HG03097 (cell line): Measurements from ENCODE around the gene BSN.

Experiments
- ATAC-seq: cut with Tn5 transposase; IDR thresholded peaks from one replicate; pipeline ENCODE4 v1.9.1; 2021; ENCODE audit not compliant: unreplicated experiment, low FRiP score

BSN gene, protein sequence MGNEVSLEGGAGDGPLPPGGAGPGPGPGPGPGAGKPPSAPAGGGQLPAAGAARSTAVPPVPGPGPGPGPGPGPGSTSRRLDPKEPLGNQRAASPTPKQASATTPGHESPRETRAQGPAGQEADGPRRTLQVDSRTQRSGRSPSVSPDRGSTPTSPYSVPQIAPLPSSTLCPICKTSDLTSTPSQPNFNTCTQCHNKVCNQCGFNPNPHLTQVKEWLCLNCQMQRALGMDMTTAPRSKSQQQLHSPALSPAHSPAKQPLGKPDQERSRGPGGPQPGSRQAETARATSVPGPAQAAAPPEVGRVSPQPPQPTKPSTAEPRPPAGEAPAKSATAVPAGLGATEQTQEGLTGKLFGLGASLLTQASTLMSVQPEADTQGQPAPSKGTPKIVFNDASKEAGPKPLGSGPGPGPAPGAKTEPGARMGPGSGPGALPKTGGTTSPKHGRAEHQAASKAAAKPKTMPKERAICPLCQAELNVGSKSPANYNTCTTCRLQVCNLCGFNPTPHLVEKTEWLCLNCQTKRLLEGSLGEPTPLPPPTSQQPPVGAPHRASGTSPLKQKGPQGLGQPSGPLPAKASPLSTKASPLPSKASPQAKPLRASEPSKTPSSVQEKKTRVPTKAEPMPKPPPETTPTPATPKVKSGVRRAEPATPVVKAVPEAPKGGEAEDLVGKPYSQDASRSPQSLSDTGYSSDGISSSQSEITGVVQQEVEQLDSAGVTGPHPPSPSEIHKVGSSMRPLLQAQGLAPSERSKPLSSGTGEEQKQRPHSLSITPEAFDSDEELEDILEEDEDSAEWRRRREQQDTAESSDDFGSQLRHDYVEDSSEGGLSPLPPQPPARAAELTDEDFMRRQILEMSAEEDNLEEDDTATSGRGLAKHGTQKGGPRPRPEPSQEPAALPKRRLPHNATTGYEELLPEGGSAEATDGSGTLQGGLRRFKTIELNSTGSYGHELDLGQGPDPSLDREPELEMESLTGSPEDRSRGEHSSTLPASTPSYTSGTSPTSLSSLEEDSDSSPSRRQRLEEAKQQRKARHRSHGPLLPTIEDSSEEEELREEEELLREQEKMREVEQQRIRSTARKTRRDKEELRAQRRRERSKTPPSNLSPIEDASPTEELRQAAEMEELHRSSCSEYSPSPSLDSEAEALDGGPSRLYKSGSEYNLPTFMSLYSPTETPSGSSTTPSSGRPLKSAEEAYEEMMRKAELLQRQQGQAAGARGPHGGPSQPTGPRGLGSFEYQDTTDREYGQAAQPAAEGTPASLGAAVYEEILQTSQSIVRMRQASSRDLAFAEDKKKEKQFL (N-terminal part only)

DNA sequence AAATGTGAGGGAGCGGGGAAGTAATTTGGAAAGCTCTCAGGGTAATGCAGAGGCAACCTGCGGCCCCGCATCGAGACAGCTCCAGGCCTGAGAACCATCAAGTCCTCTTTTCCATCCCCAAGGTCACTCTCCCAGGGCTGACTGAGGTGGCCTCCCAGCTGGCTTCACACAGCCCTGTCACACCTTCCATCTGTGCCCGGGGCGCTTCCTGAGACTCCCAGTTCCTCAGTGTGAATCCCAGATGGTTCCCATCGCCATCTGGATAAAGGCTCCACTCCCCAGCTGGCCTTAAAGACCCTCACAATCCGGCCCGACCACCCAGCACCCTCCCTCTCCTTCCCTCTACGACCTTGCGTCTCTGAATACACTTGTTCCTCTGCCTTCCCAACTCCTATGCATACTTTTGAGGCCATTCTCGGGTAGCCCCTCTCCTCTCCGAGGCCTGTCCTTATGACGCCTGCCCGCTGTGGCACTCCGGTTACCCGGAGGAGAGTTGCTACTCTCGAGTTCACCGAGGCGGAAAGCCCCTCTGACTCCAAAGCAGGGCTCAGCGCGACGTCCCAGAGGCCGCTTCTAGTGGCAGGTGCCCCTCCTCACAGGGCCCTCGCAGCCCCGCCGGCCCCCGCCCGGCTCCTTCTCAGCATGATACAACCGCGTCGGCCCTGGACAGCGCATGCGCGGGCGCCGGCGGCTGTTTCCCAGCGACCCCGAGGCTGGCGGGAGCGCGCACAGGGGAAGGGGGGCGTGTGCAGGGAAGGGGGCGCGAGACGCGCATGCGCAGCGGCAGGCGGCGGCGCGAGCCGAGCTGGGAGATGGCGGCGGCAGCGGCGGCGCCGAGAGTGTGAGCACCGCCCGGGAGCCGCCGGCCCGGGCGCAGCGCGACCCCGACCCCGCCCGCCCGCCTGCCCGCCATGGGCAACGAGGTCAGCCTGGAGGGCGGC is at the start of gene BSN:
TSS of gene BSN (plus strand) at position 786 of the 941 bp plus-strand sequence. CDS start at position 912, 126 bp downstream.
- peak; percentile 81 for ATAC-seq

DNA sequence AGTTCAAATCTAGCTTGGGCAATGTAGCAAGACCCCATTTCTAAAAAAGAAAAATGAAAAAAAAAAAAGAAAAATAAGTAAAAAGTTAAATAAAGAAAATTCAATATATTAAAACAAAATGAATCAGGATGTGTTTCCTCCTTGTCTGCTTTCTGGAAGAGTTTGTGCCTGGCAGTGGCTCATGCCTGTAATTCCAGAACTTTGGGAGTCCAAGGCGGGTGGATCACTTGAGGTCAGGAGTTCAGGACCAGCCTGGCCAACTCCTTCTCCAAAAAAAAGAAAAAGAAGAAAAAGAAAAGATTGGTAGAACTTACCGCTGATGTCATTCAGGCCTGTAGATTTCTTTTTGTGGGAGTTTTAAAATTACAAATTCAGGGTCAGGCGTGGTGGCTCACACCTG is 47.4 kb upstream of the BSN start:
- no peak for ATAC-seq

DNA sequence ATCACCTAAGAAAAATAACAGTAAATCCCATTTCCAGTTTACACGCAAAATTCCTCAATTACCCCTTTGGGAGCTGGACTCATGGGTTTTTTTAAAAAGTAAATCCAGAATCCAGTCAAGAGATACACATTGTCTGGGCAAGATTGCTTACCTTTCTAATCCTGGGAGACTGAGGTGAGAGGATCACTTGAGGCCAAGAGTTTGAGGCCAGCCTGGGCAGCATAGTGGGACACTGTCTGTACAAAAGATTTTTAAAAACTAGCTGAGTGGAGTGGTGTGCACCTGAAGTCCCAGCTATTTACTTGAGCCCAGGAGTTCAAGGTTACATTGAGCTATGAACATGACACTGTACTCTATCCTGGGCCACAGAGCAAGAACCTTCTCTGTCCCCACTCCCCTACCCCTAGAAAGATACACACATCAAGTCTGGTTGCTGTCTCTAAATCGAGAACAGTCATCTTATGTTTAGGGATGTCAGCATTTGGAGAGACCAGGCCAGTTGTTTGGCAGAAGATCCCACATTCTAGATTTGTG is 45.2 kb upstream of the BSN start:
- no peak for ATAC-seq

DNA sequence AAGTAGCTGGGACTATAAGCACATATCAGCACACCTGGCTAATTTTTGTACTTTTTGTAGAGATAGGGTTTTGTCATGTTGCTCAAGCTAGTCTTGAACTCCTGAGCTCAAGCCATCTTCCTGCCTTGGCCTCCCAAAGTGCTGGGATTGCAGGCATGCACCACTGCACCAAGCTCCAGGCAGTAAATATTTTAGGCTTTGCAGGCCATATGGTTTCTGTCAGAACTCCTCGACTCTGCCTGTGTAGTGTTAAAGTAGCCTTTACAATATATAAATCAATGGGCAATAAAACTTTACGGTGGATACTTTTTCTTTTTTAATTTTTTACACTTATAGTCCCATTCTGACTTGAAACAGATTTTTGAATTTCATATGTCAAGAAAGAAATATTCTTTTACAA is 42.6 kb upstream of the BSN start:
- no peak for ATAC-seq

DNA sequence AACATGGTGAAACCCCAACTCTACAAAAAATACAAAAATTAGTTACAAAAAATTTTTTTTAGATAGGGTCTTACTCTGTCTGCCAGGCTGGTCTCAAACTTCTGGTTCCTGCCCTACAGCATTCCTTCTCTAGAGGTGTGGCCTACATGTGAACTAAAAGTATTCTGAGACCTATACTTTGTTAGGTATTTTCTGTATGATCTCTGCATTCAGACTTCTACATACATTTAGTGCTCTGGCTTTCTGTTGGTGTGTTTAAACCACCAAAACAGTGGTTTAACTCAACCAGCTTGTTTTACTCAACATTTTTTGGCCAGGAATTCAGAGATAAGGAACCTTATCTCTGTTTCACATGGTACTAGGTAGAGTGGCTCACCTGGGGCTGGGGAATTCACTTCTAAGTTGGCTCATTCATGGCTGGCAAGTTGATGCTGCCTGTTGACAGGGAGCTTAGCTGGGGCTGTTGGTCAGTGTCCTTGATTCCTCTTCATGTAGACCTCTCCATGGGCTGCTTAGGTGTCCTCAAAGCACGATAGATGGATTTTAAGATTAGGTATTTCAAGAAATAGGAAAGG is 41.4 kb upstream of the BSN start:
- no peak for ATAC-seq

DNA sequence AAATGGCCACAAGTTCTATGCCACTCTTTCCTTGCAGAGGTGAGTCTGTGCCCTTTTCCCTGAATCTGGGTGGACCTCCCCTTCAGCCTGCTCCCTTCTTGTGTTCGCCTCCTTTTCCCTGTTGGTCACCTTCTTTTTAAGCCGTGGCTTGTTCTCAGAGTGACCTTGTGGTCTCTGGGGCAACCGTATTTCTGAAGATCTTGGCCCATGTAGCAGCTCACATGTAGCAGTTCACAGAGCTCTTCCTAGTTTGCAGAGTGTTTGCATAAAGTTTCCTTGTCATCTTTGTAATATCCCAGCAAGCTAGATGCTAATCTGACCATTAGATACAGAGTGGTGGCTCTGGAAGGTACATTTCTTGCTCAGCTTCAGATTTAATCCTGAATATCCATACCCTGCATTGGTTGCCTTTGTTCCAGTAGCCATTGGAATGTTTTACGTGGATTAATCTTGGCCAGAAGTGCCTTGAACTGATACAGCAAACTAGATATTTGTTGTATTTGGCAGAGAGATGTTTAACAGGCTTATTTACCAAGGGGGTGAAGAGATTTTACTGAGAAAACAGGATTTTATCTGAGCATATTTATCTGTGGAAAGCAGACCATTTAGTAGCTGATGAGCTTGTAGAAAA is 40.7 kb upstream of the BSN start:
- ATAC-seq = no peak

DNA sequence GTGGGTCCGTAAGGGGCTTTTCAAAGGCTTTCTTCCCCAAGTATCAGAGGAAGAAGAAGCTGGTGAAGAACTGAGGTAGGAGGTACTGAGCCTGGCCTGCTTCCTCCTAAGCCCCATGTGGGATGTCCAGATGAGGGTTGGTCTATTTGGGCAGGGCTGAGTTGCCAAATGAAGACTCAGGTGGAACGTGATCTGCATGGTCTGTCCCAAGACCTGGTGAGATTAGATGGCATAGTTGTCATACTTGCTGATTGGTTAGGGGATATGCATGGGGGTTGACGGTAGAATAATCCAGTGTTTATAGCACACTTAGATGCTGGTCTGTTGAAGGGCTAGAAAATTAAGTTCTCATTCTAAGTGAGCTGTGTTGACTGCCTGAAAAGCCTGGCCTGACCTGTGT is 36.3 kb upstream of the BSN start:
- no peak for ATAC-seq

DNA sequence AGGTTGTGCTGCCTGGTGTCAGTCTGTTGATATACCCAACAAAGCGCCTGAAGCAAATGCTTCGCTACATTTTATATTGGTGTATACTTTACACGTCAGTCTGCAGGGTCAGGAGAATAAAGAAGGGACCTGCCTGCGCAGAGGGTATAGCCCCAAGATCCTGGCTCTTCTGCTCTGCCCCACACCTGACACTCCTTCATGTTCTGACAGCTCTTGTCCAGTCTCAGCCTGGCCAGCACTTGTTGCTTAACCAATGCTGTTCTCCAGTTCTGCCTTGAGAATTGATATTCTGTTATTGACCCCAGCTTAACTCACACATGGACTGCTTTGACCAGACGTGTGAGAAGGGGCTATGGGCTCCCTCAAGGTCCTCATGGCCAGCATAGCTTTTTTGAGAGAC is 35.8 kb upstream of the BSN start:
- ATAC-seq = no peak

DNA sequence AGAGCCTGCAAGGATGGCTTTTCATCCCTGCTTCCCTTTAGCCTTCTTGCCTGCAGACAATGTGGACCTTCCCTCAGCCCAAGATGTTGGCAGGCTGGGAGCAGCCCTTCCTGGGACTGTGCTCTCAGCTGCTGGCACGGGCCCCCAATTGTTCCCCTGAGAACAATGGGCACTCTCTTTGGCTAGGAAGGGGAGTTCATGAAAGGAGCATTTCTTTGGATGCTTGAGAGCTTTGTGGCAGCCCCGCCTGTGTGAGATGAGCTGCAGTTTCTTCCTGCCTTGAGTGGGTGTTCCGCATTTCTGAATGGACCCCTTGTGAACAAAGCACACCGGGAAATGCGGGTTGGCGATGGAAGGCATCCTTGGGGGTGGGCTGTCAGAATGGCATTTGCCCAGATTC is 35.0 kb upstream of the BSN start:
- no peak for ATAC-seq

DNA sequence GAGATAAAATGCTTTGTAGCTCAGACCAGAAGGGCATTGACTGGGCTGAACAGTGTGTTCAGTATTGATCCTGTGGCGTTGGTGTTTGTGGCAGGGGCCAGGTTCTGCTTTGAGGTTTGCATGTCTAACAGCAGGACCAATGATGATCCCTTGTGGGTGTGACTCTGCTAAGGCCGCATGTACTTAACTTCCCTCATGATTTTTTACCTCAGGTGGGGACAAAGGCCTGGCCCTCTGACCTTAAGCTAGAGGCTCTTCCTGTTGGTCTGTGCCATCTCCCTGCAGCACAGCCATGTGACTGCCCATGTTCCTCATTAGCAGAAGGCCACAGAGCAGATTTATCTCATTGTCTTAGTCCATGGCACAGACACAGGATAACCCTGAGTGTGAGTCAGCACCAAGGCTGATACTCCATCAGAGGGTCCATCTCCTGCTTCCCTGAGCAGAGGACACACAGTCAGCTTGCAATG is 34.3 kb upstream of the BSN start:
- no peak for ATAC-seq

DNA sequence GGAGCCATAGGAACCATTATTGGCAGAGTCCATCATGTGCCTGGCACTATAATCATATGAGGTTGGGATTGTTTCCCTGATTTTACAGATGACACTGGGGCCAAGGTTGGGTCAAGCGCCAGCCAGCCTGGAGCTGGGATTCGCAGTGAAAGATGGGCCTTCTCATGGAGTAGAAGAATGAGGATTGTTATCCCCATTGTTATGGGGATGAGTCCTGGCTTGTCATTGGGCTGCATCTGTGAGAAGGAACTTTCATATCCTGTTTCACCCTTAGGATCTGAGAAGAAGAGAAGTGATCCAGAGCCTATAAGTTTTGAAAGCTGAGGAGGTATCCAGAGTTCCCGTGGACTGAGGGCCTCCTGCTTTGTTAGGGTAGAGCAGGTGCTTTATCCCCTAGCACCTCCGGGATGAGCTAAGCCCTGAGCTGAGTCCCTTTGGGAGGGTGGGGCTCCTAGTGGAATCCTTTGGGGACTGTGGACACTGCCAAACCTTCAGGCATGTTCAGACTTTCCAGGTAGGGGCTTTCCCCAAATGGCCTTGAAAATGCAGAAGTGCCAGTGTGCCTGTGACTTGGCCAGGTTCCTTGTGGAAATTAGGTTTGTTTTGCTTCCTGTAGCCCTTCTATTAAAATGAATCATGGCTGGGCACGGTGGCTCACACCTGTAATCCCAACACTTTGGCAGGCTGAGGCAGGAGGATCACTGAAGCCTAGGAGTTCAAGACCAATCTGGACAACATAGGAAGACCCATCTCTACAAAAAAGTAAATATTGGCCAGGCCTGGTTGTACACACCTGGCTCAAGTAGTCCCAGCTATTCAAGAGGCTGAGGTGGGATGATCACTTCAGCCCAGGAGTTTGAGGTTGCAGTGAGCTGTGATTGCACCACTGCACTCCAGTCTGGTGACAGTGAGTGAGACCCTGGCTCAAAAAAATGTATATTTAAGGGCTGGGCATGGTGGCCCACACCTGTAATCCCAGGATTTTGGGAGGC is 30.2 kb upstream of the BSN start:
- ATAC-seq = no peak

DNA sequence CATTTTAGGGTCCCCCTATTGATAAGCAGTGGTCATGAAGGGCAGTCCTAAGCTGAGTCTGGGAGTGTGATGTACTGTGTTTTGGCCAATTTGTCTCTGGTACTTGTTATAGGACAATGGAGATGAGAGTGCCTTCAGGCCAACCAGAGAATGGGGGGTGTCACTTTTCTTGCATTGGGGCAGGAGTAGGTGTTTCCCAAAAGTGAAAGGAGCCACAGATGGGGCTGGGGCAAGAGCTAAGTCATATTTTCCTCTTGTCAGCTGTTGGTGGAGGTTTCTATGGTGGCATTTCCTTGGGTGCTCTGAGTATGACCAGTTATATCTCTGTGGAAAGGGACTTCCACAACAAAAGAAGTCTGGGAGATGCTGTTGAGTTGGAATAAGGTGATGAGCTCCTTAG is 24.7 kb upstream of the BSN start:
- ATAC-seq = no peak

DNA sequence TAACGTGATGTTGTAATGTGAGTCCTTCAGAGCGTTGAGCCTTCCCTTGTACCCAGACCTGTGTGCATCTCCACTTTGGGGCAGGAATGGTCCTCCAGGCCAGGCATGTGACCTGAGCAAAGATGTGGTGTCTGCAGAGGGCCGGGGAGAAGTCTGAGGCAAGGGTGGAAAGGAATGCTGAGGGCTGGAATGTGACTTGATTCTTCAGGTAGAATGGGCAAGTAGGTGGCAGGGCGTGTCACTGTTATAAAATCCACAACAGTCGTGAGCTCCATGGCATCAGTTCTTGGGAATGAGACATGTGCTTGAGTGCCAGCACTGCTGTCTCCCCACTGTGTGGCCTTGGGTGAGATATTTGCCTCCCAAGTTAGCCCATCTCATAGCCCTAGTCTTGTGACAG is 24.0 kb upstream of the BSN start:
- ATAC-seq = no peak

DNA sequence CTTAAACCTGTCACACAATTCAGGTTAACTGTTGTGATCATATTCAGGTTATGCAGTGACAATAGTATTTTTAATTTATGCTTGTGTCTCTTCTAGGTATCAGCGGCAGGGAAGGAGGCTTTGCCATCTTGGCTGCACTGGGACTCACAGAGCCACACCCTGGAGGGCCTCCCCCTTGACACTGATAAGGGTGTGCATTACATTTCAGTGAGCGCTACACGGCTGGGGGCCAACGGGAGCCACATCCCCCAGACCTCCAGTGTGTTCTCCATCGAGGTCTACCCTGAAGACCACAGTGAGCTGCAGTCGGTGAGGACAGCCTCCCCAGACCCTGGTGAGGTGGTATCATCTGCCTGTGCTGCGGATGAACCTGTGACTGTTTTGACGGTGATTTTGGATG is 23.6 kb upstream of the BSN start:
- no peak for ATAC-seq

DNA sequence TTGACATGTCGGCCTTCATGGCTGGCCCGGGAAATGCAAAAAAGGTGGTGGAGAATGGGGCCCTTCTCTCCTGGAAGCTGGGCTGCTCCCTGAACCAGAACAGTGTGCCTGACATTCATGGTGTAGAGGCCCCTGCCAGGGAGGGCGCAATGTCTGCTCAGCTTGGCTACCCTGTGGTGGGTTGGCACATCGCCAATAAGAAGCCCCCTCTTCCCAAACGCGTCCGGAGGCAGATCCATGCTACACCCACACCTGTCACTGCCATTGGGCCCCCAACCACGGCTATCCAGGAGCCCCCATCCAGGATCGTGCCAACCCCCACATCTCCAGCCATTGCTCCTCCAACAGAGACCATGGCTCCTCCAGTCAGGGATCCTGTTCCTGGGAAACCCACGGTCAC is 23.1 kb upstream of the BSN start:
- no peak for ATAC-seq

DNA sequence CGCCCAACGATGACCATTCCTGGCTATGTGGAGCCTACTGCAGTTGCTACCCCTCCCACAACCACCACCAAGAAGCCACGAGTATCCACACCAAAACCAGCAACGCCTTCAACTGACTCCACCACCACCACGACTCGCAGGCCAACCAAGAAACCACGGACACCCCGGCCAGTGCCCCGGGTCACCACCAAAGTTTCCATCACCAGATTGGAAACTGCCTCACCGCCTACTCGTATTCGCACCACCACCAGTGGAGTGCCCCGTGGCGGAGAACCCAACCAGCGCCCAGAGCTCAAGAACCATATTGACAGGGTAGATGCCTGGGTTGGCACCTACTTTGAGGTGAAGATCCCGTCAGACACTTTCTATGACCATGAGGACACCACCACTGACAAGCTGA is 22.6 kb upstream of the BSN start:
- no peak for ATAC-seq

DNA sequence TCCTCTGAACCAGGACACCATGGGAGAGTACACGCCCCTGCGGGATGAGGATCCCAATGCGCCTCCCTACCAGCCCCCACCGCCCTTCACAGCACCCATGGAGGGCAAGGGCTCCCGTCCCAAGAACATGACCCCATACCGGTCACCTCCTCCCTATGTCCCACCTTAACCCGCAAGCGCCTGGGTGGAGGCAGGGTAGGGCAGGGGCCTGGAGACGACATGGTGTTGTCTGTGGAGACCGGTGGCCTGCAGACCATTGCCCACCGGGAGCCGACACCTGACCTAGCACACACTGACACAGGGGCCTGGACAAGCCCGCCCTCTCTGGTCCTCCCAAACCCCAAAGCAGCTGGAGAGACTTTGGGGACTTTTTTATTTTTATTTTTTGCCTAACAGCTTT is 21.2 kb upstream of the BSN start:
- no peak for ATAC-seq
